Suprapubic skin (tissue), 4 donors: ENCODE data around the gene SNAPC1. TPM values are rescaled to one million over a fixed set of nuclear protein-coding genes. Genes with fewer than 3 reads are reported as not detected.

ENCODE experiments used
- DNase-seq, 2 donors: peaks; one replicate each; pipeline ENCODE4 v3.0.0-alpha.2; 2019; ENCODE audit warnings: low spot score in 2 of 2
- H3K27ac ChIP-seq: fragments of 200-600 bp; sonication (generic); one replicate; pipeline ENCODE4 v1.5.1; 2019
- H3K27me3 ChIP-seq: fragments of 200-600 bp; sonication (generic); one replicate; pipeline ENCODE4 v1.5.1; 2019
- H3K36me3 ChIP-seq: fragments of 200-600 bp; sonication (generic); one replicate; pipeline ENCODE4 v1.5.1; 2019
- H3K4me1 ChIP-seq: fragments of 200-600 bp; sonication (generic); one replicate; pipeline ENCODE4 v1.5.1; 2019
- H3K4me3 ChIP-seq: fragments of 200-600 bp; sonication (generic); one replicate; pipeline ENCODE4 v1.5.1; 2019; ENCODE audit warnings: mild to moderate bottlenecking
- H3K9me3 ChIP-seq: fragments of 200-600 bp; sonication (generic); one replicate; pipeline ENCODE4 v1.5.1; 2019
- EP300 ChIP-seq: sonication (generic); formaldehyde crosslinking; IDR thresholded peaks from one replicate; pipeline ENCODE4 v1.6.1; 2017; ENCODE audit warnings: antibody characterized with exemption
- POLR2A ChIP-seq, 2 donors: fragments of 450-650 bp; IDR thresholded peaks; one replicate each; pipeline ENCODE4 v1.6.1; 2017; ENCODE audit warnings: antibody characterized with exemption in 2 of 2, mild to moderate bottlenecking in 2 of 2, moderate library complexity in 2 of 2
- POLR2AphosphoS5 ChIP-seq, 3 donors: sonication (generic); formaldehyde crosslinking; IDR thresholded peaks; one replicate each; pipeline ENCODE4 v1.6.1; 2017; ENCODE audit warnings: antibody characterized with exemption in 3 of 3
- WGBS: methylation state at CpG from one replicate; pipeline ENCODE4 v1.1.5; 2018; 5-methylcytosine and 5-hydroxymethylcytosine counted together
- total RNA-seq, 4 donors: library from RNA; depleted of rRNA; stranded (reverse); fragments of >200 nt; gene quantifications; one replicate each; pipeline ENCODE4 v1.1.0, GENCODE V29; 2016
- TF ChIP-seq, protein P1 (sequence below), 2 donors: fragments of 200-600 bp in 1 of 2; fragments of 450-650 bp in 1 of 2; sonication (generic) in 1 of 2; IDR thresholded peaks; one replicate each; pipeline ENCODE4 v1.5.1; 2016 to 2019; ENCODE audit warnings: antibody characterized with exemption in 2 of 2, mild to moderate bottlenecking in 1 of 2, moderate library complexity in 1 of 2

SNAPC1 gene
- total RNA-seq, 4 donors from 2014 or later: 5.2 to 9.3 (median 6.5) TPM

DNA sequence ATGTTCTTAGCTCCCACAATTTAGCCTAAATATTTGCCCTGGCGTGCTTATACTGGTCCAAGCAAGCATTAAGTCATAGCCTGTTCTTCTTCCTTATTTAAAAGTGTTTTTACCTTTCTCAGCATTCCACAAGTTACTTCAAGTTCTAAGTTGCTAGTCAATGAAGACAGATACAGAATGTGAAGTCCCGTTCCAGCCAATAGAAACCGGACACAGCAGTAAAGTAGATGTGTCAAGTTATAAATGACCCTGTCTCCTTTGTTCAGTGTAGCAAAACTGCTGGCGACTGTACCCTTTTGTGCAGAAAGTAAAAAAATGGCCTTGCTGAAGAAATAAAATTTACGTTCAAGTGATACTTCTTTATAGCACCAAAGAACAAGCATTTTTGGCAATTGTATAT lies 3.9 kb downstream of the SNAPC1 start:
- H3K27me3 ChIP-seq: no peaks in the 10 kb centered on the region
- TF ChIP-seq, protein P1, sequence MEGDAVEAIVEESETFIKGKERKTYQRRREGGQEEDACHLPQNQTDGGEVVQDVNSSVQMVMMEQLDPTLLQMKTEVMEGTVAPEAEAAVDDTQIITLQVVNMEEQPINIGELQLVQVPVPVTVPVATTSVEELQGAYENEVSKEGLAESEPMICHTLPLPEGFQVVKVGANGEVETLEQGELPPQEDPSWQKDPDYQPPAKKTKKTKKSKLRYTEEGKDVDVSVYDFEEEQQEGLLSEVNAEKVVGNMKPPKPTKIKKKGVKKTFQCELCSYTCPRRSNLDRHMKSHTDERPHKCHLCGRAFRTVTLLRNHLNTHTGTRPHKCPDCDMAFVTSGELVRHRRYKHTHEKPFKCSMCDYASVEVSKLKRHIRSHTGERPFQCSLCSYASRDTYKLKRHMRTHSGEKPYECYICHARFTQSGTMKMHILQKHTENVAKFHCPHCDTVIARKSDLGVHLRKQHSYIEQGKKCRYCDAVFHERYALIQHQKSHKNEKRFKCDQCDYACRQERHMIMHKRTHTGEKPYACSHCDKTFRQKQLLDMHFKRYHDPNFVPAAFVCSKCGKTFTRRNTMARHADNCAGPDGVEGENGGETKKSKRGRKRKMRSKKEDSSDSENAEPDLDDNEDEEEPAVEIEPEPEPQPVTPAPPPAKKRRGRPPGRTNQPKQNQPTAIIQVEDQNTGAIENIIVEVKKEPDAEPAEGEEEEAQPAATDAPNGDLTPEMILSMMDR (IDR thresholded peaks at IDR 0.05): no peak
- TF ChIP-seq POLR2A (IDR thresholded peaks at IDR 0.05): no peak
- H3K9me3 ChIP-seq: no peaks in the 10 kb centered on the region
- DNase-seq: no peak
- H3K27ac ChIP-seq: peak overlapping the region; percentile 9
- H3K4me3 ChIP-seq: peak overlapping the region; percentile 14
- 52% methylated on average over 5 of the region's 5 CpGs for WGBS
- H3K36me3 ChIP-seq: peaks cover 34% of the 10 kb centered on the region
- peaks cover 44% of the 10 kb centered on the region for H3K4me1 ChIP-seq

DNA sequence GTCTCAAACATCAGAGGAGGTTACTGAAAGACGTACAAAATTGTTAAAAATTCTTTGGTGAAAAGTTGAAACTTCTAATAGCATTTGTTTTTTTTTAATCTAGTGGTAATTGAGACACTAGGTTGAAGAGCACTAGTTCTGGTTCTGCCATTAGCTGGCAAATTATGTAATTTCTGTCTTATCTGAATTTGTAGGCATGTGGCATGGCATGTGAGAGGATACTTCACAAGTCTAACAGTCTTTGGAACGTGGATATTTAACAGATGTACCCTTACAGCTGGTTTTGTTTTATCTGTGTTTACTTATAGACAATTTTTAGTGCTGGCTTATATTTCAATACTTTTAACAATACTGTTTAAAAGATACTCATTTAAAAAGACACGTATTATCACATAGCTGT lies 6.0 kb downstream of the SNAPC1 start:
- H3K4me3 ChIP-seq: no peak overlapping the region
- peaks cover 54% of the 10 kb centered on the region for H3K36me3 ChIP-seq
- no peak for DNase-seq
- H3K4me1 ChIP-seq: peaks cover 33% of the 10 kb centered on the region
- H3K27me3 ChIP-seq: no peaks in the 10 kb centered on the region
- 83% methylated on average over 3 of the region's 3 CpGs for WGBS
- TF ChIP-seq POLR2A (IDR thresholded peaks at IDR 0.05) (no peak), POLR2AphosphoS5 (IDR thresholded peaks at IDR 0.05) (no peak), EP300 (no peak)
- TF ChIP-seq, protein P1 (IDR thresholded peaks at IDR 0.05): no peak
- H3K27ac ChIP-seq: no peak overlapping the region
- no peaks in the 10 kb centered on the region for H3K9me3 ChIP-seq

DNA sequence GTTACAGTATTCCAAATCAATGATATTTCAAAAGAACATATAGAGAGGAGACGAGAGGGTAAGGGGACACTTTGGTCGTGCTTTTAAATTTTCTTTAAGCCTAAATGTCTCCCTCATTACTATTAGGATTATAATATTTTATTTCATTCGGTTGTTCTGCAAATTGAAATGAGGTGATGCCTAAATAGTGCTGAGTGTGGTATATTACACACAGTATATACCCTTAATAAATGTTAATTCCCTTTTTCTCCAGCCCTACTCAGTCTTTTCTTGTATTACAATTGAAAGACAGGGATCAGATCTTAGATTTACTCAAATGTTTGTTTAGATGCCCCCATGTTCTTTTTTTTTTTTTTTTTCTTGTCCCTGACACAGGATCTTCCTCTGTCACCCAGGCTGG lies 7.7 kb downstream of the SNAPC1 start:
- Histone ChIP-seq H3K36me3 (peaks cover 68% of the 10 kb centered on the region), H3K4me3 (no peak overlapping the region), H3K27me3 (no peaks in the 10 kb centered on the region), H3K9me3 (no peaks in the 10 kb centered on the region), H3K4me1 (peaks cover 16% of the 10 kb centered on the region), H3K27ac (no peak overlapping the region)
- TF ChIP-seq, protein P1 (IDR thresholded peaks at IDR 0.05): no peak
- no peak for TF ChIP-seq EP300
- TF ChIP-seq POLR2A (IDR thresholded peaks at IDR 0.05): no peak
- TF ChIP-seq POLR2AphosphoS5 (IDR thresholded peaks at IDR 0.05): no peak
- DNase-seq: no peak
- WGBS: 95% methylated on average over 3 of the region's 3 CpGs

DNA sequence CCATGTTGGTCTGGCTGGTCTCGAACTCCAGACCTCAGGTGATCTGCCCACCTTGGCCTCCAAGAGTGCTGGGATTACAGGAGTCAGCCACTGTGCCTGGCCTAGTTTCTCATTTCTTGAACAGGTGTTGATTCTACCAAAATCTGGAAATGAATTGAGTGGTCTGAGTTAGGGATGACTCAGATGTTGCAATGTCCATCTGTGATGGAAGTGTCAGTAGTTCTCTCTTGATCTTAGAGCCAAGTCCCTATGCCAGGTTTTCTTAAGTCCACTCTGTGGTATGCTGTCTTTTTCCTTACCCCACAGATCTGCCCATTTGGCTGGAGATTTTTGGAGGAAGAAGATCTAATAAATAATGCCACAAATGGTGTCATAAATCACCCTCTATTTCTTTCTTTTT lies 12.6 kb downstream of the SNAPC1 start:
- DNase-seq: no peak
- no peaks in the 10 kb centered on the region for H3K9me3 ChIP-seq
- no peaks in the 10 kb centered on the region for H3K4me1 ChIP-seq
- H3K27me3 ChIP-seq: no peaks in the 10 kb centered on the region
- peaks cover 84% of the 10 kb centered on the region for H3K36me3 ChIP-seq
- 100% methylated on average over 1 of the region's 1 CpG for WGBS
- H3K27ac ChIP-seq: no peak overlapping the region
- TF ChIP-seq, protein P1 (IDR thresholded peaks at IDR 0.05): no peak
- TF ChIP-seq POLR2AphosphoS5 (IDR thresholded peaks at IDR 0.05): no peak
- TF ChIP-seq POLR2A (IDR thresholded peaks at IDR 0.05): no peak
- no peak for TF ChIP-seq EP300
- H3K4me3 ChIP-seq: no peak overlapping the region

DNA sequence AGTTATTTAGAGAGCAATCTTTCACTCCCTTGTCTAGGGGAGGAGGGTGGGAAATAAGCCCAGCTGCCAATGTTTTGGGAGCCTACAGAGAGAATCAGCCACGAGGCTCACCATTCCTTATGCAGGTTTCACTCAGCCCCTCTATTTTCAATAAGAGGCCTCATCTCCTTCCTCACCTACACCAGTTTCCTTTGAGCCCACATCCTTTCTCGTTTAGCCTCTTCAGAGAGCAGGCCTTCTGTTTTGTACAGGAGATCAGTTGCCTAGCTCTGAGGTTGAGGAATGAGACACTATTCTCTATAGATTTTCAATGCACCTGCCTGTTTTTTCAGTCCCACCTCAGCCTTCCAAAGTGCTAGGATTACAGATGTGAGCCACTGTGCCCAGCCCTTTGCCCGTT lies 17.9 kb downstream of the SNAPC1 start:
- H3K4me3 ChIP-seq: no peak overlapping the region
- H3K27me3 ChIP-seq: no peaks in the 10 kb centered on the region
- no peak overlapping the region for H3K27ac ChIP-seq
- DNase-seq: no peak
- 83% methylated on average over 3 of the region's 3 CpGs for WGBS
- H3K9me3 ChIP-seq: no peaks in the 10 kb centered on the region
- H3K36me3 ChIP-seq: peaks cover 85% of the 10 kb centered on the region
- TF ChIP-seq POLR2A (IDR thresholded peaks at IDR 0.05) (no peak), EP300 (no peak), POLR2AphosphoS5 (IDR thresholded peaks at IDR 0.05) (no peak)
- TF ChIP-seq, protein P1 (IDR thresholded peaks at IDR 0.05): no peak
- H3K4me1 ChIP-seq: no peaks in the 10 kb centered on the region
